ENCODE results near the gene ARSJ.

Gene ARSJ

DNA sequence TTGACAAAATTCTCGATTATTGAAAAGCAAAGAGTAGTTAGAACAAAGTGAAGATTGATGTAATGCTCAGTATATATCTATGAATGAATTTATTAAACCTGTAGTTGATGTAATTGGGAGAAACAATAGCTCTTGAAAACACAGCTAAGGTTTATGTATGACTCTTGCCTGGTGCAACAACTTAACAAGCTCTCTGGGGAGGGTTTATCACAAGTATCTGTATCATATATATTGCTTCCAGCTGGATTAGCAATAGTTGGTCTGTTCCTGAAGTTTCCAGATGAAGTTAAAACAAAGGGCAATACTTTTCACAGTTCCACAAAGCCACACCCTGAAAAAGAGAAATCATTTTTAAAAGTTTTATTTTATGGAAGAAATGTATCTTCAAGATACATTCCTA, 91.4 kb downstream of the ARSJ start:
- DNase-seq = no peak

DNA sequence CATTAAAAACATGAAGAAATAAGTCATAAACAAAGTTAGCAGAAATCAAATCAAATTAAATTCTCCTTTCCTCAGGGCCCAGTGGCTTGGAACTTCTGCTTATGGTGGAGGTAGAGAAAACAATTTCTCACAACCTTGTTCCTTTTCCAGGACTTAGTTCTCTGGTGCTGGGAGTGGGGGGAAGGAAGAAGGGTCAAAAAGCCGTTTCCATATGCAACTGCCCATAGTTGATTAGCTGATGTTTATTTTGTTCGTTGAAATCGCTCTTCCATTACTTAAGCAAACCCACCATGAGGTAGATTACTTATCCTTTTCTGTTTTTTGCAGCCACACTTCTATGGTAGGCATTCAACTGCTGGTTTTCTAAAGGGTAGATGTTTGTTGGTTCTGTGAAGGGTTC, 94.2 kb downstream of the ARSJ start:
- DNase-seq = no peak

GRCh38 chr4:113884655-113885054, 94.8 kb downstream of the ARSJ start:
- DNase-seq = no peak

DNA sequence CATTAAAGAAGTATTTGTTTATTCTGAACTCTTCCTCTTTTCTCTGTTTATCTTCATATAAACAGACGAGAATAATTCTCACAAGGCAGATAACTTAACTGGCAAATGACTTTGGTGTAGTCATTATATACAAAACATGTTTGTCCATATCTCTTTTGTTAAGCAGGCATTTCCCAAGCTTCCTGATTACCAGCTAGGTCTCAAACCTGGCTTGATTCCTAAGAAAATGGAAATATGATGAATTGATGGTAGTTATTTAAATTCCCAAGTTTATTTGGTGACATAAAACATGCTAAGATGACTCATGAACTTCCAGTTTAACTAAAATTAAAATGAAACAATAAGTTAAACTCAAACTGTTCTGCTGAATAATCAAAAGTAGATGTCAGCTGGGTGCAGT, 96.8 kb downstream of the ARSJ start:
- DNase-seq = no peak

GRCh38 chr4:113881256-113881655, 98.2 kb downstream of the ARSJ start:
- DNase-seq = no peak

DNA sequence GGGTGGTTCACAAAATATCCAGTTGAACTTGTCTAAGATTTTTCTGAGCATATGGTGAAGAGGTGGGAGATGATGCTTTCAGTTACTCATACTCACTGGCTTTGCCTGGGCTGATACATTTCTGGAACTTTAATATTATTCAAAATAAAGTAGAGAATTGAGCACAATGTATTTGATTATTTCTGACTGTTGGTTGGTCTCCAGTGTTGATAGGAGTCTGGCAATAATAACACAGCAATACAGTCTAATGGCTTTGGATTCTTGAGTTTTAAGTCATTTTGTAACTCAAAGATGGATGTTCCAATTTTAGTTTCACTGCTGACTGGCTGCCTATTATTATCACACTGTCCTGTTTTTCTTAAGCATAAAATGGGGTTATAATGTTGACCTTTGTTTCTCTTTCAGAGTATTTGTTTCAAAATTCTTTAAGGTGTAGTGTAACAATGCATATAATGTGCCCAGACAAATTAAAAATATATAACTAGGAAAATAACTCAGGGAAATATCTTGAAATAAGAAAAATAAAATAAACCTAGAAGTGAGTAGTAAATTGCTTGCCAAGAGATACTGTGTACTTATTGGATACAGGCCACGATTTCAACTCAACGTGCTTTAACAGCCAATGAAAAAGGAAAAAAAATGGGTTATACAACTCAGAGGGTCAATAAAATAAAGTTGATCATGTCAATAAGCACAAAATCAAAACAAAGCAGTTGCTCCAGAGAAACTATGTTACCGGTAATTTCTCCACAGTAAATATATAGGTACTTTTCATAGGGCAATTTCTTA, 99.0 kb downstream of the ARSJ start:
- DNase-seq = no peak

GRCh38 chr4:113878668-113879067, 100.8 kb downstream of the ARSJ start:
- DNase-seq = peak in 1 of 2 experiments; percentile 13

- DNase-seq = no peak
Observed at GRCh38 chr4:113874480-113874879, 105.0 kb downstream of the ARSJ start.

DNA sequence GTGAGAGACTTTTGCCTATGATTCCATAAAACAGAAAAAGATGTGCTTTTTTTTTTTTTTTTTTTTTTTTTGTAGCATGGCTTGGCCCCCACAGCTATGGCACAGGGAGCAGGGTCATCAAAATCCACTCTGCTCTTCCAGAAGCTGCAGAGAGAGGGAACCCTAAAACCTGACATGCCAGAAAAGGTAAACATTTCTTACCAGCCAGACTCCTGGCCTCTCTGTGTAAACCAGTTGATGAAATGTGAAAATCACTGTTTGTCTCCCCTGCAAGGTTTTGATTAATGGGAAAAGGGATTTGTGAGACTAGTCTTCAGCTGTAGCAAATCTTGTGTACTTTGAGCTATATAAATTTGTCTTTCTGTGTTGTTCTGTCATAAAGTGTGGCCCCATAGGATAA, 105.9 kb downstream of the ARSJ start:
- DNase-seq = no peak

- DNase-seq = no peak
Observed at GRCh38 chr4:113872426-113873260, 106.8 kb downstream of the ARSJ start.

DNA sequence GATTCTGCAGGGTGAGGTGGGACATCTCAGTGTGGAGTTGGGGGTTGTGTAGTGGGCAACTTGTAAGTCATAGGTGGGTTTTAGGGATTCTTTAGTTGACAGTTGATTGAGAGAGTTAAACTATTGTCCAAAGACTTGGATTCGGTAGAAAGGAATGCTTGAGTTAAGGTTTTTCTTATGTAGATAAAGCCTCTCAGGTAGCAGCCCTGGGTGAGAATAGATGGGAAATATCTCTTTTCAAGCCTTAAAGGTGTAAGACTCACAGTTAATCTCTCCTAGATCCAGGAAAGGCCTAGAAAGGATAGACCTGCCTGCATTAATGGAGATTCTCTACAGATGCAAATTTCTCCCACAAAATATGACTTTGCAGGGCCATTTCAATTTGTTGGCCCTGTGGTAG, 108.4 kb downstream of the ARSJ start:
- no peak for DNase-seq

DNA sequence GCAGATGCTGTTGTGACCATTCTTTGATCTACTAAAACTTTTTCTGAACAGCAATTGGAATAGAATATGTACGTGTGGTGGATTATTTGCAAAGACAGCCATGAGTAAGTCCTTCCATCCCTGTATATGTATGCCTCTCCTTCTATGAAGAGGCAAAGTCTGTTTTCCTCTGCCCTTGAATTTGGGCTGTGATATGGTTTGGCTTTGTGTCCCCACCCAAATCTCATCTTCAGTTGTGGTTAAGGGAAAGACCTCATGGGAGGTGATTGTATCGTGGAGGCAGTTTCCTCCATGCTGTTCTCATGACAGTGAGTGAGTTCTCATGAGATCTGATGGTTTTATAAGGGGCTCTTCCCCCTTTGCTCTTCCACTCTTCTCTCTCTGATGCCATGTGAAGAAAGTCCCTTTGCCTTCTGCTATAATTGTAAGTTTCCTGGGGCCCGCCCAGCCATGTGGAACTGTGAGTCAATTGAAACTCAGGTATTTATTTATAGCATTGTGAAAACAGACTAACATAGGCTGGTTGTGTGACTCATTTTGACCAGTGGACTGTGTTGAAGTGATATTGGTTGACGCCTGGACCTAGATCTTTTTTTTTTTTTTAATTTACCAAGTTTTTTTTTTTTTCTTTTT, 109.6 kb downstream of the ARSJ start:
- no peak for DNase-seq

DNA sequence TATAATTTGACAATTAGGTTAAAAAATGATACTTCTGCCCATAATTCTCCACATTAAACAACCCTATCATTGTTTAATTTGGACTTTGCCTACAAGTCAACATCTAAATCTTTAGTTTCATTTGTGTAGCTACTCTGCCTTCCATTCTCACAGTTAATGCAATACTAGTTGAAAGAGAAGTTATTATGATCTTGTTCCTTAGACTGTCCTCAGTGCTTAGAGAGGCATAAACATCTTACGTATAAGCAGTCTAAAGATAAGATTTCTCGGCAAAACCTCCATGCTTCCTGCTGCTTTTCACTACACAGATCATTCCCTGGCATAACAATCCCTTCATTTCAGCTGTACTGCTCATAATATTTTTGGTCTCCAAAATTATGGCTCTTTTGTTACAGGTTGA, 112.8 kb downstream of the ARSJ start:
- DNase-seq = no peak

GRCh38 chr4:113858924-113859323, 120.5 kb downstream of the ARSJ start:
- no peak for DNase-seq

GRCh38 chr4:113851816-113852215, 127.6 kb downstream of the ARSJ start:
- DNase-seq = no peak

Measured in NCI-H526 (cell line).